ENCODE data around the gene ID2.

The ID2 gene

GRCh38 chr2:8681786-8682692, at the start of gene ID2:
ID2 (plus strand) TSS chr2:8682056; CDS start chr2:8682166, 110 bp downstream.
- peak; percentile 96 to 98 for DNase-seq (ENCODE audit: low read depth in 2 of 2)

- DNase-seq (ENCODE audit: low read depth in 2 of 2): no peak
Observed at GRCh38 chr2:8632755-8633154, 49.1 kb upstream of the ID2 start.

- DNase-seq (ENCODE audit: low read depth in 2 of 2): no peak
Observed at GRCh38 chr2:8633186-8633734, 48.6 kb upstream of the ID2 start.

GRCh38 chr2:8633735-8634313, 48.0 kb upstream of the ID2 start:
- DNase-seq (ENCODE audit: low read depth in 2 of 2): no peak

- DNase-seq (ENCODE audit: low read depth in 2 of 2): no peak
Observed at GRCh38 chr2:8634466-8635172, 47.2 kb upstream of the ID2 start.

GRCh38 chr2:8636041-8636491, 45.8 kb upstream of the ID2 start:
- no peak for DNase-seq (ENCODE audit: low read depth in 2 of 2)

- no peak for DNase-seq (ENCODE audit: low read depth in 2 of 2)
Observed at GRCh38 chr2:8636721-8637636, 44.9 kb upstream of the ID2 start.

GRCh38 chr2:8638327-8638726, 43.5 kb upstream of the ID2 start:
- no peak for DNase-seq (ENCODE audit: low read depth in 2 of 2)

- DNase-seq (ENCODE audit: low read depth in 2 of 2): no peak
Observed at GRCh38 chr2:8639122-8639635, 42.7 kb upstream of the ID2 start.

- DNase-seq (ENCODE audit: low read depth in 2 of 2): no peak
Observed at GRCh38 chr2:8640498-8640897, 41.4 kb upstream of the ID2 start.

- DNase-seq (ENCODE audit: low read depth in 2 of 2): no peak
Observed at GRCh38 chr2:8641301-8641965, 40.4 kb upstream of the ID2 start.

GRCh38 chr2:8642366-8643068, 39.3 kb upstream of the ID2 start:
- DNase-seq (ENCODE audit: low read depth in 2 of 2): no peak

- DNase-seq (ENCODE audit: low read depth in 2 of 2): no peak
Observed at GRCh38 chr2:8643250-8643995, 38.4 kb upstream of the ID2 start.

GRCh38 chr2:8643996-8644356, 37.9 kb upstream of the ID2 start:
- DNase-seq (ENCODE audit: low read depth in 2 of 2): no peak

GRCh38 chr2:8644605-8645175, 37.2 kb upstream of the ID2 start:
- DNase-seq (ENCODE audit: low read depth in 2 of 2): no peak

GRCh38 chr2:8645176-8645831, 36.6 kb upstream of the ID2 start:
- DNase-seq (ENCODE audit: low read depth in 2 of 2): no peak

- DNase-seq (ENCODE audit: low read depth in 2 of 2): no peak
Observed at GRCh38 chr2:8646731-8647461, 35.0 kb upstream of the ID2 start.

- no peak for DNase-seq (ENCODE audit: low read depth in 2 of 2)
Observed at GRCh38 chr2:8647462-8647857, 34.4 kb upstream of the ID2 start.

All from stimulated activated CD4-positive, alpha-beta T cell treated with anti-CD3 and anti-CD28 coated beads, Interleukin-4, amount 100 ng/mL, for 48 hours (primary cell).